Measurements from ENCODE around the gene SETDB1. TPM values are rescaled to one million over a fixed set of nuclear protein-coding genes. Genes with fewer than 3 reads are reported as not detected.
A peak's percentile ranks its signal among the peaks of the same experiment; 100 is the strongest.

SETDB1 gene
- total RNA-seq, 1 experiment from 2014 or later = 67.4 TPM

- Mint-ChIP-seq H3K27ac (ENCODE audit: low read depth, unreplicated experiment) (peak within 1 kb of the TSS; percentile 20), H3K4me1 (ENCODE audit: insufficient read depth, unreplicated experiment) (peaks cover 33% of the 10 kb centered on the region), H3K36me3 (ENCODE audit: insufficient read depth, unreplicated experiment) (no peaks in the 10 kb centered on the region), H3K27me3 (ENCODE audit: insufficient read depth, unreplicated experiment) (no peaks in the 10 kb centered on the region), H3K4me3 (ENCODE audit: unreplicated experiment) (no peak within 1 kb of the TSS), H3K9me3 (ENCODE audit: unreplicated experiment) (no peaks in the 10 kb centered on the region)
- intact Hi-C loops (cut with micrococcal nuclease) = loop anchor here (5.0 kb wide), 1 partner anchor 430 kb away; no protein-coding TSS in a partner anchor
- DNase-seq (ENCODE audit: unreplicated experiment) = no peak
- CTCF ChIA-PET = interaction anchor here (0.6 to 14.2 kb wide), 7 partner anchors 15 to 422 kb away, joined by 4 to 302 read pairs (median 5); partner anchors contain the start of gene MINDY1
- TF ChIP-seq, protein P1, sequence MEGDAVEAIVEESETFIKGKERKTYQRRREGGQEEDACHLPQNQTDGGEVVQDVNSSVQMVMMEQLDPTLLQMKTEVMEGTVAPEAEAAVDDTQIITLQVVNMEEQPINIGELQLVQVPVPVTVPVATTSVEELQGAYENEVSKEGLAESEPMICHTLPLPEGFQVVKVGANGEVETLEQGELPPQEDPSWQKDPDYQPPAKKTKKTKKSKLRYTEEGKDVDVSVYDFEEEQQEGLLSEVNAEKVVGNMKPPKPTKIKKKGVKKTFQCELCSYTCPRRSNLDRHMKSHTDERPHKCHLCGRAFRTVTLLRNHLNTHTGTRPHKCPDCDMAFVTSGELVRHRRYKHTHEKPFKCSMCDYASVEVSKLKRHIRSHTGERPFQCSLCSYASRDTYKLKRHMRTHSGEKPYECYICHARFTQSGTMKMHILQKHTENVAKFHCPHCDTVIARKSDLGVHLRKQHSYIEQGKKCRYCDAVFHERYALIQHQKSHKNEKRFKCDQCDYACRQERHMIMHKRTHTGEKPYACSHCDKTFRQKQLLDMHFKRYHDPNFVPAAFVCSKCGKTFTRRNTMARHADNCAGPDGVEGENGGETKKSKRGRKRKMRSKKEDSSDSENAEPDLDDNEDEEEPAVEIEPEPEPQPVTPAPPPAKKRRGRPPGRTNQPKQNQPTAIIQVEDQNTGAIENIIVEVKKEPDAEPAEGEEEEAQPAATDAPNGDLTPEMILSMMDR (IDR thresholded peaks at IDR 0.05; ENCODE audit: unreplicated experiment) = no peak
- POLR2A ChIA-PET = interaction anchor here (0.7 to 3.6 kb wide), 11 partner anchors 8 to 494 kb away, joined by 3 to 41 read pairs (median 5); partner anchors contain the start of gene MINDY1
- BruUV-seq (replicated peaks) = no TSS peak
Observed at GRCh38 chr1:150981805-150982712, 55.9 kb downstream of the SETDB1 start, which contains the start of gene ANXA9. TSS of gene ANXA9 (plus strand) at chr1:150982292. CDS start at chr1:150983106, 814 bp downstream.

GRCh38 chr1:150985179-150985825 is 59.1 kb downstream of the SETDB1 start:
- no TSS peak for BruUV-seq (replicated peaks)
- Mint-ChIP-seq H3K4me3 (ENCODE audit: unreplicated experiment) (no peak overlapping the region), H3K27me3 (ENCODE audit: insufficient read depth, unreplicated experiment) (no peaks in the 10 kb centered on the region), H3K4me1 (ENCODE audit: insufficient read depth, unreplicated experiment) (peaks cover 25% of the 10 kb centered on the region), H3K27ac (ENCODE audit: low read depth, unreplicated experiment) (no peak overlapping the region), H3K36me3 (ENCODE audit: insufficient read depth, unreplicated experiment) (no peaks in the 10 kb centered on the region), H3K9me3 (ENCODE audit: unreplicated experiment) (no peaks in the 10 kb centered on the region)
- ChIA-PET CTCF (interaction anchor here (0.6 to 14.2 kb wide), 7 partner anchors 11 to 837 kb away, joined by 3 to 302 read pairs (median 3); partner anchors contain the start of gene MINDY1), POLR2A (interaction anchor here (0.7 to 1.8 kb wide), 10 partner anchors 9 to 434 kb away, joined by 3 to 5 read pairs (median 3); partner anchors contain the start of gene MINDY1)
- TF ChIP-seq, protein P1 (IDR thresholded peaks at IDR 0.05; ENCODE audit: unreplicated experiment) = no peak
- no peak for DNase-seq (ENCODE audit: unreplicated experiment)
- intact Hi-C loops (cut with micrococcal nuclease) = no loop called here

DNA sequence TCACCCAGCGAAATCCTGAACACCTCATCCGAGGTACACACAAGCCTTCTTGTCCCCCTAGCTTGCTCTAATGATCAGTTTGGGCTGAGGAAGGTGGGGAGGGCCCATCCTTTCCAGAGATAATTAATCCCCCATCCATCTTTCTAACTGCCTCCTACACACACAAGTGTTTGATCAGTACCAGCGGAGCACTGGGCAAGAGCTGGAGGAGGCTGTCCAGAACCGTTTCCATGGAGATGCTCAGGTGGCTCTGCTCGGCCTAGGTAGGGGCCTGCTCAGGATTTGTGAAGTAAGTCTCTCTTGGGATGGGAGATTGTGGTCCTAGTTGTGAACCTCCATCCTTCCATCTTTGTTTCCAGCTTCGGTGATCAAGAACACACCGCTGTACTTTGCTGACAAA is 61.8 kb downstream of the SETDB1 start:
- no TSS peak for BruUV-seq (replicated peaks)
- CTCF ChIA-PET = interaction anchor here (1.6 to 14.2 kb wide), 4 partner anchors 9 to 427 kb away, joined by 6 to 302 read pairs (median 32); partner anchors contain the start of gene MINDY1
- Mint-ChIP-seq H3K27me3 (ENCODE audit: insufficient read depth, unreplicated experiment) (no peaks in the 10 kb centered on the region), H3K4me1 (ENCODE audit: insufficient read depth, unreplicated experiment) (peaks cover 8% of the 10 kb centered on the region), H3K27ac (ENCODE audit: low read depth, unreplicated experiment) (no peak overlapping the region), H3K36me3 (ENCODE audit: insufficient read depth, unreplicated experiment) (no peaks in the 10 kb centered on the region), H3K9me3 (ENCODE audit: unreplicated experiment) (no peaks in the 10 kb centered on the region), H3K4me3 (ENCODE audit: unreplicated experiment) (no peak overlapping the region)
- TF ChIP-seq, protein P1 (IDR thresholded peaks at IDR 0.05; ENCODE audit: unreplicated experiment) = no peak
- intact Hi-C loops (cut with micrococcal nuclease) = no loop called here
- POLR2A ChIA-PET = no interaction called here
- no peak for DNase-seq (ENCODE audit: unreplicated experiment)
